Activated T-helper 2 cell treated with anti-CD3 and anti-CD28 coated beads, Interferon-gamma antibody, Interleukin-2, Interleukin-4, amounts not matched to agents 10 μg/mL and 5 μg/mL and 100 μg/mL, durations not matched to agents 14 hours and 24 hours and 36 hours (primary cell): Measurements from ENCODE around the gene GLT6D1. TPM values are rescaled to one million over a fixed set of nuclear protein-coding genes. Genes with fewer than 3 reads are reported as not detected.

ENCODE experiments used
- DNase-seq: peaks from one replicate; pipeline ENCODE4 v3.0.0; 2021; ENCODE audit warnings: low spot score
- H3K27ac Mint-ChIP-seq: one replicate; pipeline ENCODE4 v1.8.0; 2021; ENCODE audit warnings: mixed read lengths
- H3K27me3 Mint-ChIP-seq: one replicate; pipeline ENCODE4 v1.8.0; 2021; ENCODE audit warnings: low read depth, mixed read lengths
- H3K36me3 Mint-ChIP-seq: one replicate; pipeline ENCODE4 v1.8.0; 2021; ENCODE audit warnings: low read depth, mixed read lengths
- H3K4me1 Mint-ChIP-seq: one replicate; pipeline ENCODE4 v1.8.0; 2021; ENCODE audit warnings: low read depth, mixed read lengths
- H3K4me3 Mint-ChIP-seq: one replicate; pipeline ENCODE4 v1.8.0; 2021; ENCODE audit warnings: low read depth, mild to moderate bottlenecking, moderate library complexity, mixed read lengths
- H3K9me3 Mint-ChIP-seq: one replicate; pipeline ENCODE4 v1.8.0; 2021; ENCODE audit warnings: mixed read lengths
- intact Hi-C: fragments of 100-400 bp; cut with micrococcal nuclease; formaldehyde crosslinking; loops from one replicate; pipeline ENCODE4 v1.15.1; 2023
- total RNA-seq: library from RNA; stranded (reverse); gene quantifications from 2 replicates; pipeline ENCODE4 v1.2.3, GENCODE V29; 2022

Gene GLT6D1
- total RNA-seq, 1 donor from 2014 or later: not detected

GRCh38 chr9:135607401-135608293 lies 31.7 kb downstream of the GLT6D1 start:
- no peaks in the 10 kb centered on the region for H3K36me3 Mint-ChIP-seq
- no peaks in the 10 kb centered on the region for H3K4me1 Mint-ChIP-seq
- H3K9me3 Mint-ChIP-seq: no peaks in the 10 kb centered on the region
- no peak overlapping the region for H3K4me3 Mint-ChIP-seq
- intact Hi-C loops: no loop called here
- H3K27me3 Mint-ChIP-seq: no peaks in the 10 kb centered on the region
- no peak overlapping the region for H3K27ac Mint-ChIP-seq
- DNase-seq: no peak

GRCh38 chr9:135606885-135607259 lies 32.5 kb downstream of the GLT6D1 start:
- no peaks in the 10 kb centered on the region for H3K36me3 Mint-ChIP-seq
- no peak overlapping the region for H3K4me3 Mint-ChIP-seq
- peak; percentile 4 for DNase-seq
- H3K4me1 Mint-ChIP-seq: no peaks in the 10 kb centered on the region
- no peak overlapping the region for H3K27ac Mint-ChIP-seq
- no peaks in the 10 kb centered on the region for H3K9me3 Mint-ChIP-seq
- no peaks in the 10 kb centered on the region for H3K27me3 Mint-ChIP-seq
- intact Hi-C loops: no loop called here

- intact Hi-C loops: no loop called here
- DNase-seq: peak; percentile 1
- no peak overlapping the region for H3K27ac Mint-ChIP-seq
- H3K9me3 Mint-ChIP-seq: no peaks in the 10 kb centered on the region
- H3K36me3 Mint-ChIP-seq: no peaks in the 10 kb centered on the region
- no peaks in the 10 kb centered on the region for H3K4me1 Mint-ChIP-seq
- H3K4me3 Mint-ChIP-seq: no peak overlapping the region
- no peaks in the 10 kb centered on the region for H3K27me3 Mint-ChIP-seq
Measured at GRCh38 chr9:135605238-135605781, 34.0 kb downstream of the GLT6D1 start.

DNA sequence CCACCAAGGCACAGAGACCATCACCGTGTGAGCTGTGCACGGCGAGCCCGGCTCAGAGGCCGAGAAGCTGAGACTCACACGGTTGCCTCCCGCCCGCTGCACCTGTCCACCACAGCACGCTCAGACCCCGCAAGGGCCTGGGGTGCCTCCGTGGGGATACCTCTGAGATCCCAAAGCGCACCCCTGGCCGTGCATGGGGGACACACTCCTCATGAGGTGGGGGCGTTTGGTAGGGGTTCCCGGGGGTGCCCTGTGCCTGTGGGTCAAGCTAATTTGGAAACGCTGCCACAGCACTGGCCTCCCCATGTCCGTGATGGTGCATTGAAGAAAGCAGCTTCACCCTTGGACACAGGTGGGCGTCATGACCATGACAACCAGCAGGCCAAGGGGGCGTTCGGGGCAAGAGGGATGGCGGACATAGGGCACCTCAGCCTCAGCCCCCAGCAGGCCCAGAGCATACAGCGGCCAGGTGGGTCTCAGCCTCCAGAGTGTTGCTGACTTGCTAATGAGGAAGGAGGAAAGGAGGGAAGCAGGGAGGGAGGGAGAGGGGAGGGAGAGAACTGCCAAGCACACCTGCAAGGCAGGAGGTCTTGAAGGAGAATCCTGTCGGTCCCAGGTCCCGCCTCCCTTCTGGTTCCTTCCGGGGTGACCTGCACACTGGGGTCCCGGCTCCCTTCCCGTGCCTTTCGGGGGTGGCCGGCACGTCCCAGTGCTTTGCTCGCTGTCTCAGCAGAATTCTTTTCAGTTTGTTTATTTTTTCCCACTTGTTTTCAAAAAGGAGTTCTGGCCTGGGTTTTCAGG lies 34.7 kb downstream of the GLT6D1 start:
- intact Hi-C loops: no loop called here
- H3K9me3 Mint-ChIP-seq: no peaks in the 10 kb centered on the region
- no peak overlapping the region for H3K27ac Mint-ChIP-seq
- no peaks in the 10 kb centered on the region for H3K4me1 Mint-ChIP-seq
- no peak for DNase-seq
- H3K4me3 Mint-ChIP-seq: no peak overlapping the region
- H3K27me3 Mint-ChIP-seq: peaks cover under 1% of the 10 kb centered on the region
- no peaks in the 10 kb centered on the region for H3K36me3 Mint-ChIP-seq

DNA sequence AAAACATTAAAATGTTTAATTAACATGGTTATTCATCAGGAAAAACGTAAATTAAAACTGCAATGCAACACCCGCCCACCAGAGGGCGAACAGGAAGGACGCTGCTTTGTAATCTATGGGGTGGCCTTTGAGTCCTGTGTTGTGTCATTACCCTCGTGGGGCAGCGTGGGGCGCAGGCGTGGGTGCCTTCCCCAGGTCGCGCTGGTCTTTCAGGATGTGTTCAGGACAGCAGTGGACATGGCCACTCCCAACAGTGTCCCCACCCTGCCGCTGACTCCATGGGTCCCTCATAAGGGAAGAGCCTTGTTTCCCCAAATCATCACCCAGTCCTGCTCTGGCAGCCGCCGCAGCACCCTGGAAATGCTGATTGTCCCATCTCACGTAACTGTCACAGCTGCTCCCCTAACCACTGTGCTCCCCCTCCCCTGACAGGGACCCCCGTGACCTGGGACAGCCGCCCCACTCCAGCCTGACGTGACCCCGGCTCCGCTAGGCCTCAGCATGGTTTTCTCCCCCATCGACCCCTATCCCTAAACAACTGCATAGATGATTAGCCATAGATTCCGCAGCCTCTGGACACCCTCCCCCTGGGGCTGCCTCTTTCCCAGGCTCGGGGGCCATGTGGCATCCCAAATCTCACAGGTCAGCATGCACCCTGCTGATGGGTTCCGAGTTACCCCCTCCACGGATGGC lies 36.4 kb downstream of the GLT6D1 start:
- Mint-ChIP-seq H3K9me3 (no peaks in the 10 kb centered on the region), H3K4me3 (no peak overlapping the region), H3K4me1 (no peaks in the 10 kb centered on the region), H3K27me3 (peaks cover 9% of the 10 kb centered on the region), H3K27ac (no peak overlapping the region), H3K36me3 (no peaks in the 10 kb centered on the region)
- intact Hi-C loops: no loop called here
- peak; percentile 40 for DNase-seq

DNA sequence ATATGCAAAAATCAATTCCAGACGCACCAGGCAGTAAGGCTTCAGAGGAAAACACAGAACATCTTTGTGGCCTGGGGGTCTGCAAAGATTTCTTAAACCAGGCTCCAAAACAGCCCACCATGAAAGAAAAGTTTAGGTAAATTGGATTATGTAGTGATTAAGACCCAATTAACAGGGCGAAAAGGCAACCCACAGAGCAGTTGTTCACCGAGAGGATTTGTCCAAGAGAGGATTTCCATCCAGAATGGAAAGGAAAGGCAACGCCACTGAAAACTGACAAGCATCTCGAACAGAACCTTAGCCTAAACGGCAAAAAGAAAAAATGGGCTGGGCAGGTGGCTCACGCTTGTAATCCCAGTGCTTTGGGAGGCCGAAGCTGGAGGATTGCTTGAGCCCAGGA lies 37.4 kb downstream of the GLT6D1 start:
- intact Hi-C loops: no loop called here
- no peak overlapping the region for H3K4me3 Mint-ChIP-seq

DNA sequence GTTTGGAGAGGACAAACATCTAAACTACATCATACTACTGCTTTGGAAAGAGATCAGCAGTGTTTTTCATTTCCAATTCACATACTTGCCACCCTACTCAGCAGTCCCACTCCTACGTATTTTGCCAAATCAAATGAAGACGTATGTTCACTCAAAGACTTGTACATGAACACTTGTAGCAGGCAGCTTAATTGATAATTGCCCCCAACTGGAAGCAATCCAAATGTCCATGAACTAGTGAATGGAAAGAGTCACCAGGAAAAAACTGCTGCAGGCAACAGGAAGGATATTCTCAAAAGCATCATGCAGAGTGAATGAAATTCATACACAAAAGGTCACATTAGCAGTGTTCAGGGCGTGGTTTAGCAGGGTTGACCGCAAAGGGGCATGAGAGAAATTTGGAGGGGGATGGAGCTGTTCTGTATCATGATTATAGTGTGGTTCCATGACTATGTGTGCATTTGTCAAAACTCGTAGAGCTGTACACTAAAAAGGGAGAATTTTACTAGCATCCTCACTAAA lies 39.0 kb downstream of the GLT6D1 start:
- Mint-ChIP-seq H3K9me3 (no peaks in the 10 kb centered on the region), H3K27me3 (peaks cover 12% of the 10 kb centered on the region), H3K4me3 (no peak overlapping the region), H3K4me1 (no peaks in the 10 kb centered on the region), H3K36me3 (no peaks in the 10 kb centered on the region), H3K27ac (no peak overlapping the region)
- intact Hi-C loops: no loop called here
- no peak for DNase-seq

More for the DNA sequence above, 37.4 kb downstream of the GLT6D1 start:
- Mint-ChIP-seq H3K27me3 (peaks cover 10% of the 10 kb centered on the region), H3K9me3 (no peaks in the 10 kb centered on the region), H3K27ac (no peak overlapping the region), H3K36me3 (no peaks in the 10 kb centered on the region), H3K4me1 (no peaks in the 10 kb centered on the region)
- no peak for DNase-seq

DNA sequence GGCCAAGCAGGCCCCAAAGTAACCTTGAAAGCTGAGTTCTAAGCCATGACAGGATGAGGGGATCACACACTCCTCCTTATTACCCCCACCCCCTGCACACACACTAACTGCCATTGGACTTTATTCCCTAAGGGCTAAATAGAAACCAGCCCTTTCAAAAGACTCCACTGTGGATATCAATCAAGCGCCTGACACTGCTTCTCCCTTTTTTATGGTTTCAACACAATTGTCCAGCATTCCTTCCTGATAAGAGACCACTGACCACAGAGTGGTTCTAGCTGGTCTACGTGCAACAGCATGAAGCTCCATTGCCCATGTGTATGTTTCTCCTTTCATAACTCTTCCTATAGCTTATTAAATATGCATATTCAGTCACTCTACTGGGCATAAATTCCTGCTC lies 43.1 kb downstream of the GLT6D1 start:
- intact Hi-C loops: no loop called here
- H3K36me3 Mint-ChIP-seq: no peaks in the 10 kb centered on the region
- no peak overlapping the region for H3K4me3 Mint-ChIP-seq
- H3K27ac Mint-ChIP-seq: no peak overlapping the region
- H3K9me3 Mint-ChIP-seq: no peaks in the 10 kb centered on the region
- peaks cover 14% of the 10 kb centered on the region for H3K27me3 Mint-ChIP-seq
- no peak for DNase-seq
- no peaks in the 10 kb centered on the region for H3K4me1 Mint-ChIP-seq

- H3K27me3 Mint-ChIP-seq: peaks cover 5% of the 10 kb centered on the region
- no peak for DNase-seq
- intact Hi-C loops: no loop called here
- no peak overlapping the region for H3K27ac Mint-ChIP-seq
- H3K36me3 Mint-ChIP-seq: no peaks in the 10 kb centered on the region
- no peak overlapping the region for H3K4me3 Mint-ChIP-seq
- H3K9me3 Mint-ChIP-seq: no peaks in the 10 kb centered on the region
- H3K4me1 Mint-ChIP-seq: no peaks in the 10 kb centered on the region
Measured at GRCh38 chr9:135592625-135593024, 46.7 kb downstream of the GLT6D1 start.

GRCh38 chr9:135592331-135592590 lies 47.1 kb downstream of the GLT6D1 start:
- H3K27me3 Mint-ChIP-seq: peaks cover 5% of the 10 kb centered on the region
- intact Hi-C loops: no loop called here
- no peak for DNase-seq
- H3K36me3 Mint-ChIP-seq: no peaks in the 10 kb centered on the region
- H3K4me1 Mint-ChIP-seq: no peaks in the 10 kb centered on the region
- H3K9me3 Mint-ChIP-seq: no peaks in the 10 kb centered on the region
- no peak overlapping the region for H3K4me3 Mint-ChIP-seq
- H3K27ac Mint-ChIP-seq: no peak overlapping the region

- H3K36me3 Mint-ChIP-seq: no peaks in the 10 kb centered on the region
- no peaks in the 10 kb centered on the region for H3K4me1 Mint-ChIP-seq
- intact Hi-C loops: no loop called here
- no peak overlapping the region for H3K4me3 Mint-ChIP-seq
- H3K27ac Mint-ChIP-seq: no peak overlapping the region
- peaks cover 1% of the 10 kb centered on the region for H3K27me3 Mint-ChIP-seq
- no peaks in the 10 kb centered on the region for H3K9me3 Mint-ChIP-seq
- no peak for DNase-seq
Measured at GRCh38 chr9:135591506-135592330, 47.6 kb downstream of the GLT6D1 start.

- H3K4me3 Mint-ChIP-seq: no peak overlapping the region
- H3K36me3 Mint-ChIP-seq: no peaks in the 10 kb centered on the region
- H3K27me3 Mint-ChIP-seq: peaks cover 1% of the 10 kb centered on the region
- H3K9me3 Mint-ChIP-seq: no peaks in the 10 kb centered on the region
- no peaks in the 10 kb centered on the region for H3K4me1 Mint-ChIP-seq
- intact Hi-C loops: no loop called here
- DNase-seq: no peak
- H3K27ac Mint-ChIP-seq: no peak overlapping the region
Measured at GRCh38 chr9:135590486-135591079, 48.8 kb downstream of the GLT6D1 start.
